Measurements from ENCODE around the gene CXCR5. TPM values are rescaled to one million over a fixed set of nuclear protein-coding genes. Genes with fewer than 3 reads are reported as not detected.

The CXCR5 gene
- total RNA-seq, 4 donors from 2014 or later = 0.09 to 0.12 TPM; not detected in 2

DNA sequence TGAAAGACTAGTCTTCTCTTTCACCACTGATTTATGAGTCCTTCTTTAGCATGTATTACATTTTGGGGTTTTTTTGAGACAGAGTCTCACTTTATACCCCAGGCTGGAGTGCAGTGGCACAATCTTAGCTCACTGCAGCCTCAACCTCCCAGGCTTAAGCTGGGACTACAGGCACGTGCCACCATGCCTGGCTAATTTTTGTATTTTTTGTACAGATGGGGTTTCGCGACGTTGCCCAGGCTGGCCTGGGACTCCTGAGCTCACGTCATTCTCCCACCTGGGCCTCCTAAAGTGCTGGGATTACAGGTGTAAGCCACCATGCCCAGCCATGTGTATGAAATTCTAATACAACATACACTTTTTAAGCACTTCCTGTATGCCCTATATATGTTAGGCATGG is 26.3 kb upstream of the CXCR5 start:
- DNase-seq (ENCODE audit: low spot score) (no peak), ATAC-seq (ENCODE audit: low FRiP score) (no peak)
- TF ChIP-seq, protein P1, sequence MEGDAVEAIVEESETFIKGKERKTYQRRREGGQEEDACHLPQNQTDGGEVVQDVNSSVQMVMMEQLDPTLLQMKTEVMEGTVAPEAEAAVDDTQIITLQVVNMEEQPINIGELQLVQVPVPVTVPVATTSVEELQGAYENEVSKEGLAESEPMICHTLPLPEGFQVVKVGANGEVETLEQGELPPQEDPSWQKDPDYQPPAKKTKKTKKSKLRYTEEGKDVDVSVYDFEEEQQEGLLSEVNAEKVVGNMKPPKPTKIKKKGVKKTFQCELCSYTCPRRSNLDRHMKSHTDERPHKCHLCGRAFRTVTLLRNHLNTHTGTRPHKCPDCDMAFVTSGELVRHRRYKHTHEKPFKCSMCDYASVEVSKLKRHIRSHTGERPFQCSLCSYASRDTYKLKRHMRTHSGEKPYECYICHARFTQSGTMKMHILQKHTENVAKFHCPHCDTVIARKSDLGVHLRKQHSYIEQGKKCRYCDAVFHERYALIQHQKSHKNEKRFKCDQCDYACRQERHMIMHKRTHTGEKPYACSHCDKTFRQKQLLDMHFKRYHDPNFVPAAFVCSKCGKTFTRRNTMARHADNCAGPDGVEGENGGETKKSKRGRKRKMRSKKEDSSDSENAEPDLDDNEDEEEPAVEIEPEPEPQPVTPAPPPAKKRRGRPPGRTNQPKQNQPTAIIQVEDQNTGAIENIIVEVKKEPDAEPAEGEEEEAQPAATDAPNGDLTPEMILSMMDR (IDR thresholded peaks at IDR 0.05) = no peak

DNA sequence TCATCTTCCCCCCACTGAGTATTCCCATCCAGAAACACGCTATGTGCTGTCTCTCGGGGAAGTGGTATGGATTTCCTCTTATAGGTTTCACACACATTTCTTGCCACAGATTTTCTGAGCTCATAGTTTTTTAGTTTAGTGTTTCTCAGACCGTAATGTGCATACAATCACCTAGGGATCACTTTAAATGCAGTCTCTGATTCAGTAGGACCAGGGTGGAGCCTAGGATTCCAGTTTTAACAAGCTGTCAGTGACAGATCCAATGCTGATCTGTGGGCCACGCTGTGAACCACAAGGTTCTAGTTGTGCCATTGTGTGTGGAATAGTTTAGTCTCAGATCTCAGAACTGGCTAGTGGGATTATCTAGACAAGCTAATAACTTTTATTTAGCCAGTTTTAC is 23.7 kb upstream of the CXCR5 start:
- TF ChIP-seq, protein P1 (IDR thresholded peaks at IDR 0.05) = no peak
- DNase-seq (ENCODE audit: low spot score) = no peak
- ATAC-seq (ENCODE audit: low FRiP score) = no peak

DNA sequence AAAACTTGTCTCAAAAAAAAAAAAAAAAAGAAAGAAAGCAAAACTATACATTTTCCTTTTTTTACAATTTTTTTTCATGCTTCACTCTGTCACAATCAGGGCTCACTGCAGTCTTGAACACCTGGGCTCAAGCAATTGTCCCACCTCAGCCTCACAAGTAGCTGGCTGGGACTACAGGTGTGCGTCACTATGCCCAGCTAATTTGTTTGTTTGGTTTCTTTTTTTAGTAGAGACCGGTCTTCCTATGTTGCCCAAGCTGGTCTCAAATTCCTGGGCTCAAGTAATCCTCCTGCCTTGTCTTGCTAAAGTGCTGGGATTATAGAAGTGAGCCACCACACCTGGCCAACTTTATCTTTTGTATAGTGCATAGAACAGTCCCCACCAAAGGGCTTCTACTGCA is 15.0 kb upstream of the CXCR5 start:
- DNase-seq (ENCODE audit: low spot score) (no peak), ATAC-seq (ENCODE audit: low FRiP score) (no peak)
- TF ChIP-seq, protein P1 (IDR thresholded peaks at IDR 0.05) = no peak

DNA sequence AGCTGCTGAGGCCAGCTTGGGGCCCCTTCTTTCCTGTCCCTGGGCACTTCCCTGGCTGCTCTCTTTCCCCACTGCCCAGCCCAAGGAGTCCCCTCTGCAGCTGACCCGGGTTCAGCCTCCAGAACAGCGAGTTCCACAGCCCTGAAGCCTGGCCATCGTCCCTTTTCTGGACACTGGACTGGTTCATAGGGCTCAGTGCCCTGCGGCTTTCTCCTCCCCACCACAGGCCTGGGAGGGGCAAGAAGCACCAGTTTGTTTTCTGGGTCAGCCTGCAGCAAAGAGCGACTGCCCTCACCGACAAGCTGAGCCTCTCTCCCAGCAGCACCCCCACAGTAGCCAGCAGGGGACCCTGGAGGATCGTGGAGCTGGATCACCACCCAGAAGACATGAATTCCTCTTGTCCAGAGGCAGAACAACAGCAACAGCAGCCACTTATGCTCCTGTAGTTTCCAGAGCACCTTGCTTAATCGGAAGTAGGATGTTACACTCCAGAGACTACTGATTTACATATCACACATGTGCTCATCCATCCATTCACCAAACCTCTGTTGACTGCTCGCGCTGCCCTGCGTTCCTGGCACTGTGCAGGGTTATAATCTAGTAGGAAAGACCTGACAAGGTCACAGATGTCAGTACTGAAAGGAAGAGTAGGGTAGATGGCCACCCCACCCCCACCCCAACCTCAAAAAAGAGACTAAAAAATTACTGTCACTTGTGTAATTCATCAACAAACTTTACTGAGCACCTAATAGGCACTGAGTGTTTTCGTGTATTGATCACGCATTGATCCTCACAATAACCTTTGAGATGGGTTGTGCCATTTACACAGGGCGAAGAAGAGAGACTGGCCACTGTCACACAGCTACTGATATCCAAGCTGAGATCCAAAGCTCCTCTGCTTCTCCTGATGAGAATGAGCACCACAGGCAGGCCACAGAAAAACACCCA is 13.0 kb upstream of the CXCR5 start:
- ATAC-seq (ENCODE audit: low FRiP score) (peak; percentile 16), DNase-seq (ENCODE audit: low spot score) (no peak)
- TF ChIP-seq, protein P1 (IDR thresholded peaks at IDR 0.05) = no peak

DNA sequence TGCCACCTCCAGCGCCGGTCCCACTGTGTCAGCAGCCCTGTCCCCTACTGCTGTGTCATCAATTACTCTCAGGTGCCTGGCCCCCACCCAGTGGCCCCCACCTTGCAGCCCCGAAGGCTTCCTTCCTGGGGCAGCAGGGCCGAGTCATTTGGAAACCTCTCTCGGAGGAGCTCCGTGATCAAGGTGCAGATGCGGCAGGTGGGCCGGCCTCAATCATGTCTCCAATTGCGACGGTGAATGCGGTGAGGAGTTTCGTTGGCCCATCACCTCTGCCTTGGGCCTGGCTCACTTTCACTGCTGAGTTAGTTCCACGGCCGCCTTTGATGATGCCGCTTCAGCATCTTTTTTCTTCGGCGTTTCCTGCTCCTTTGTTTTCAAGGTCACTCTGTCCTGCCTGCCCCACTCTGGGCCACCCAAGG is 11.3 kb upstream of the CXCR5 start:
- no peak for ATAC-seq (ENCODE audit: low FRiP score)
- no peak for DNase-seq (ENCODE audit: low spot score)
- TF ChIP-seq, protein P1 (IDR thresholded peaks at IDR 0.05) = no peak

DNA sequence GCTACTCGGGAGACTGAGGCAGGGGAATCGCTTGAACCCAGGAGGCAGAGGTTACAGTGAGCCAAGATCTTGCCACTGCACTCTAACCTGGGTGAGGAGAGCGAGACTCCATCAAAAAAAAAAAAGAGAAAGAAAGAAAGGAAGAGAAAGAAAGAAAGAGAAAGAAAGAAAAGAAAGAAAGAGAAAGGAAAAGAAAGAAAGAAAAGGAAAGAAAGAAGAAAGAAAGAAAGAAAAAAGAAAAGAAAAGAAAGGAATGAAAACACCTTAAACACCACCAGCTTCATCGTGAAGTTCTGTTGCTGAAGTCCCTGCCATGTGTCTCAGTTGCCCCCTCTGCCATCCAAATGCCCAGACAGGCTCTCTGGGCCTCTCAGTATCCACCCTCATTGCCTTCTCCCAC is 9.9 kb upstream of the CXCR5 start:
- ATAC-seq (ENCODE audit: low FRiP score) (no peak), DNase-seq (ENCODE audit: low spot score) (no peak)
- TF ChIP-seq, protein P1 (IDR thresholded peaks at IDR 0.05) = no peak

DNA sequence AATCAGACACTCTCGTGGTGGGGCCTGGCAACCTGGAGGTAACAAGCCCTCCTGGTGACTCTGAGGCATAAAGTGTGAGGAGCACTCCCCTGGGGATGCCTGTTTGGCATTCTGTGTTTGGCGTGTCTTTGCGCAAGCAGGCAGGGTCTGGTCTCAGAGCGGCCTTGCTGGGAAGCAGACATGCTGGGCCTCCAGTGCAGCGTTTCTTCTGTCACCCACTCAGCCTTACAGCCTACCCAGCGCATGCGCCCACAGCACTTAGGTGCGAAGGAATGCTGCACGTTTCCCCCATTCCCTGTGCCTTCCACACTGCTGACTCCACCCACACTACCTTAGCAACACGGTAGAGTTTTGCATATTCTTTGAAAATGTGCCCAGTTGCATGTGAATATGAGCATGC is 7.4 kb upstream of the CXCR5 start:
- no peak for ATAC-seq (ENCODE audit: low FRiP score)
- TF ChIP-seq, protein P1 (IDR thresholded peaks at IDR 0.05) = no peak
- DNase-seq (ENCODE audit: low spot score) = no peak

Data from omental fat pad (tissue), 4 donors.